Panc1 (cell line): ENCODE measurements around the gene TTBK1. TPM values are rescaled to one million over a fixed set of nuclear protein-coding genes. Genes with fewer than 3 reads are reported as not detected.

Experiments
- ATAC-seq: fragments of 200-7000 bp; cut with Tn5 transposase; 2 replicates; pipeline ENCODE4 v1.9.1; 2020; ENCODE audit warnings: mild to moderate bottlenecking, moderate library complexity
- BruUV-seq: library from RNA; stranded (reverse); fragments of 400-500 nt; replicated peaks from 2 replicates; lab custom pipeline; 2021; lab: Mats Ljungman, UMichigan
- CTCF ChIA-PET: fragments of 300-600 bp; sonication (Branson Sonifier 250); formaldehyde crosslinking; loops from one replicate; lab custom pipeline; 2022; ENCODE audit warnings: antibody characterized with exemption; lab: Charles Lee
- POLR2A ChIA-PET: fragments of 300-600 bp; sonication (Branson Sonifier 250); formaldehyde crosslinking; loops from one replicate; lab custom pipeline; 2022; ENCODE audit warnings: antibody characterized with exemption; lab: Charles Lee
- DNase-seq: peaks from one replicate; pipeline ENCODE4 v3.0.0-alpha.2; 2010; ENCODE audit warnings: low read depth, low spot score
- H3K27ac ChIP-seq: 2 replicates; pipeline ENCODE4 v1.5.1; 2011; ENCODE audit warnings: mild to moderate bottlenecking, low read length, inconsistent platforms
- H3K27me3 ChIP-seq: fragments of 200-500 bp; sonication (Bioruptor generic); 2 replicates; pipeline ENCODE4 v1.6.0; 2014; ENCODE audit warnings: low read length, inconsistent platforms; ENCODE audit not compliant: control insufficient read depth, insufficient read depth
- H3K36me3 ChIP-seq: fragments of 200-500 bp; sonication (Bioruptor generic); 2 replicates; pipeline ENCODE4 v1.5.1; 2014; ENCODE audit warnings: inconsistent platforms, mild to moderate bottlenecking, low read length, moderate library complexity; ENCODE audit not compliant: control insufficient read depth, insufficient read depth
- H3K4me1 ChIP-seq: 2 replicates; pipeline ENCODE4 v1.5.1; 2011; ENCODE audit warnings: inconsistent platforms, mild to moderate bottlenecking, low read length, moderate library complexity; ENCODE audit not compliant: control insufficient read depth, insufficient read depth
- H3K4me3 ChIP-seq, 2 experiments: 2 replicates each; pipeline ENCODE4 v1.5.1; 2011 to 2012; ENCODE audit warnings: low read depth in 2 of 2, low read length in 2 of 2, mild to moderate bottlenecking in 2 of 2, inconsistent platforms in 1 of 2, moderate library complexity in 1 of 2
- H3K9me3 ChIP-seq: fragments of 200-500 bp; sonication (Bioruptor generic); 2 replicates; pipeline ENCODE4 v1.5.1; 2014; ENCODE audit warnings: low read depth, mild to moderate bottlenecking, inconsistent platforms, low read length, moderate library complexity; ENCODE audit not compliant: control insufficient read depth, insufficient read depth
- POLR2AphosphoS5 ChIP-seq: IDR thresholded peaks from 2 replicates; pipeline ENCODE4 v1.6.1; 2012; ENCODE audit warnings: mild to moderate bottlenecking, low read depth, low read length, moderate library complexity
- SIN3A ChIP-seq: IDR thresholded peaks from 2 replicates; pipeline ENCODE4 v1.6.1; 2012; ENCODE audit warnings: low read depth, mild to moderate bottlenecking, low read length, moderate library complexity, borderline replicate concordance; ENCODE audit not compliant: insufficient read depth
- TCF7L2 ChIP-seq: IDR thresholded peaks from 2 replicates; pipeline ENCODE4 v1.6.1; 2011; ENCODE audit warnings: mild to moderate bottlenecking, low read depth, low read length, inconsistent platforms
- in situ Hi-C: cut with HindIII; loops from 2 replicates; pipeline ENCODE4 v1.10.0; 2016; ENCODE audit warnings: low sequenced_read_pairs, low pct_unique_long_range_greater_than_20kb
- intact Hi-C: fragments of 100-400 bp; cut with micrococcal nuclease; formaldehyde crosslinking; loops from one replicate; pipeline ENCODE4 v1.10.0; 2022; ENCODE audit not compliant: unreplicated experiment
- total RNA-seq: library from RNA; stranded (reverse); gene quantifications from one replicate; pipeline ENCODE4 v1.2.1, GENCODE V29; 2021; ENCODE audit not compliant: unreplicated experiment
- TF ChIP-seq, protein P1 (sequence below): fragments of 450-650 bp; IDR thresholded peaks from 2 replicates; pipeline ENCODE4 v1.5.1; 2017; ENCODE audit warnings: mild to moderate bottlenecking
- TF ChIP-seq, protein P2 (sequence below), 2 experiments: IDR thresholded peaks; 2 replicates each; pipeline ENCODE4 v1.6.1; 2011 to 2012; ENCODE audit warnings: low read depth in 2 of 2, control low read depth in 1 of 2, low read length in 1 of 2, mild to moderate bottlenecking in 1 of 2, moderate library complexity in 1 of 2; ENCODE audit not compliant: insufficient read depth in 1 of 2

The TTBK1 gene
- total RNA-seq, 1 experiment from 2014 or later = 0.10 TPM

DNA sequence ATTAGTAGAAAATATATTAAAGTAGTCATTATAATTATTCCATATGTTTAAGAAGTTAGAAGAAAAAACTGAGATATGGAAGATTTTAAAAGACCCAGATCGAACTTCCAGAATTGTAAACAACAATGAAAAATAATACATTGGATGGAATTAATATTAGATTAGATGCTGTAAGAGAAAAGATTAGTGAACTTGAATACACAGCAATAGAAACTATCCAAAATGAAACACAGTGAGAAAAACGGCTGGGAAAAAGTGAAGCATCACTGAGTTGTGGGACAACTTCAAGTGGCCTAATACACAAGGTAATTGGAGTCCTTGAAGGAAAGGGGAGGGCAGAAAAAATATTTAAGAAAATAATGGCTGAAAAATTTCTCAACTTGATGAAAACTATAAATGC lies 4.2 kb upstream of the TTBK1 start:
- Histone ChIP-seq H3K4me1 (no peaks in the 10 kb centered on the region), H3K9me3 (no peaks in the 10 kb centered on the region), H3K27ac (no peak overlapping the region), H3K27me3 (peaks cover 18% of the 10 kb centered on the region), H3K4me3 (no peak overlapping the region), H3K36me3 (no peaks in the 10 kb centered on the region)
- ATAC-seq (no peak), DNase-seq (no peak)
- in situ Hi-C loops = no loop called here
- intact Hi-C loops = no loop called here
- ChIA-PET CTCF (no interaction called here), POLR2A (no interaction called here)
- BruUV-seq = no TSS peak
- no peak for TF ChIP-seq SIN3A
- TF ChIP-seq POLR2AphosphoS5 = no peak
- TF ChIP-seq, protein P1, sequence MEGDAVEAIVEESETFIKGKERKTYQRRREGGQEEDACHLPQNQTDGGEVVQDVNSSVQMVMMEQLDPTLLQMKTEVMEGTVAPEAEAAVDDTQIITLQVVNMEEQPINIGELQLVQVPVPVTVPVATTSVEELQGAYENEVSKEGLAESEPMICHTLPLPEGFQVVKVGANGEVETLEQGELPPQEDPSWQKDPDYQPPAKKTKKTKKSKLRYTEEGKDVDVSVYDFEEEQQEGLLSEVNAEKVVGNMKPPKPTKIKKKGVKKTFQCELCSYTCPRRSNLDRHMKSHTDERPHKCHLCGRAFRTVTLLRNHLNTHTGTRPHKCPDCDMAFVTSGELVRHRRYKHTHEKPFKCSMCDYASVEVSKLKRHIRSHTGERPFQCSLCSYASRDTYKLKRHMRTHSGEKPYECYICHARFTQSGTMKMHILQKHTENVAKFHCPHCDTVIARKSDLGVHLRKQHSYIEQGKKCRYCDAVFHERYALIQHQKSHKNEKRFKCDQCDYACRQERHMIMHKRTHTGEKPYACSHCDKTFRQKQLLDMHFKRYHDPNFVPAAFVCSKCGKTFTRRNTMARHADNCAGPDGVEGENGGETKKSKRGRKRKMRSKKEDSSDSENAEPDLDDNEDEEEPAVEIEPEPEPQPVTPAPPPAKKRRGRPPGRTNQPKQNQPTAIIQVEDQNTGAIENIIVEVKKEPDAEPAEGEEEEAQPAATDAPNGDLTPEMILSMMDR = no peak
- TF ChIP-seq, protein P2, sequence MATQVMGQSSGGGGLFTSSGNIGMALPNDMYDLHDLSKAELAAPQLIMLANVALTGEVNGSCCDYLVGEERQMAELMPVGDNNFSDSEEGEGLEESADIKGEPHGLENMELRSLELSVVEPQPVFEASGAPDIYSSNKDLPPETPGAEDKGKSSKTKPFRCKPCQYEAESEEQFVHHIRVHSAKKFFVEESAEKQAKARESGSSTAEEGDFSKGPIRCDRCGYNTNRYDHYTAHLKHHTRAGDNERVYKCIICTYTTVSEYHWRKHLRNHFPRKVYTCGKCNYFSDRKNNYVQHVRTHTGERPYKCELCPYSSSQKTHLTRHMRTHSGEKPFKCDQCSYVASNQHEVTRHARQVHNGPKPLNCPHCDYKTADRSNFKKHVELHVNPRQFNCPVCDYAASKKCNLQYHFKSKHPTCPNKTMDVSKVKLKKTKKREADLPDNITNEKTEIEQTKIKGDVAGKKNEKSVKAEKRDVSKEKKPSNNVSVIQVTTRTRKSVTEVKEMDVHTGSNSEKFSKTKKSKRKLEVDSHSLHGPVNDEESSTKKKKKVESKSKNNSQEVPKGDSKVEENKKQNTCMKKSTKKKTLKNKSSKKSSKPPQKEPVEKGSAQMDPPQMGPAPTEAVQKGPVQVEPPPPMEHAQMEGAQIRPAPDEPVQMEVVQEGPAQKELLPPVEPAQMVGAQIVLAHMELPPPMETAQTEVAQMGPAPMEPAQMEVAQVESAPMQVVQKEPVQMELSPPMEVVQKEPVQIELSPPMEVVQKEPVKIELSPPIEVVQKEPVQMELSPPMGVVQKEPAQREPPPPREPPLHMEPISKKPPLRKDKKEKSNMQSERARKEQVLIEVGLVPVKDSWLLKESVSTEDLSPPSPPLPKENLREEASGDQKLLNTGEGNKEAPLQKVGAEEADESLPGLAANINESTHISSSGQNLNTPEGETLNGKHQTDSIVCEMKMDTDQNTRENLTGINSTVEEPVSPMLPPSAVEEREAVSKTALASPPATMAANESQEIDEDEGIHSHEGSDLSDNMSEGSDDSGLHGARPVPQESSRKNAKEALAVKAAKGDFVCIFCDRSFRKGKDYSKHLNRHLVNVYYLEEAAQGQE (IDR thresholded peaks at IDR 0.05; ENCODE audit: insufficient read depth in 1 of 2, low read depth in 2 of 2, low read length in 1 of 2) = no peak
- no peak for TF ChIP-seq TCF7L2

DNA sequence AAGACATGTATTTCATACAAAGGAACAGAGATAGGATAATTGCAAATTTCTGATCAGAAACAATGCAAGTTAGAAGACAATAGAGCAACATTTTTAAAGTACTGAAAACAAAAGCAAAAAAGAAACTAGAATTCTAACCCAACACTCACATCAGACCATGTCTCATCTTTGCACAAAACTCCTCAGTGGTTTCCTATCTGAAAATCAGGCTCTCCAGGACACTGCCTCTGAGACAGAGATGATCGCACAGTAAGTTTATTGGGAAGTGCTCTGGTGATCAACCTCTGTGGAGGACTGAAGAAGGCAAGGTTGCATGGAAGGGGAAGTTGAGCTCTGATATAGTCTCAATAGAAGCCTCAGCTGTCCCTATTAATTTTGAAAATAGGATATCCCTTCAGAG lies 2.3 kb upstream of the TTBK1 start:
- in situ Hi-C loops = no loop called here
- Histone ChIP-seq H3K36me3 (no peaks in the 10 kb centered on the region), H3K27me3 (peaks cover 29% of the 10 kb centered on the region), H3K9me3 (no peaks in the 10 kb centered on the region), H3K4me3 (no peak overlapping the region), H3K4me1 (no peaks in the 10 kb centered on the region), H3K27ac (no peak overlapping the region)
- CTCF ChIA-PET = no interaction called here
- DNase-seq (no peak), ATAC-seq (no peak)
- BruUV-seq = no TSS peak
- intact Hi-C loops = no loop called here
- POLR2A ChIA-PET = no interaction called here
- no peak for TF ChIP-seq POLR2AphosphoS5
- TF ChIP-seq, protein P1 = no peak
- no peak for TF ChIP-seq SIN3A
- TF ChIP-seq, protein P2 (IDR thresholded peaks at IDR 0.05; ENCODE audit: insufficient read depth in 1 of 2, low read depth in 2 of 2, low read length in 1 of 2) = no peak
- TF ChIP-seq TCF7L2 = no peak
